ENCODE data around the gene GFRA4.

- TF ChIP-seq CTCF (IDR thresholded peaks at IDR 0.05) (no peak), POLR2A (IDR thresholded peaks at IDR 0.05) (no peak), POLR2AphosphoS5 (IDR thresholded peaks at IDR 0.05; ENCODE audit: insufficient read depth in 1 of 2, low read depth in 1 of 2) (no peak)
Measured at GRCh38 chr20:3661814-3662665, 1.2 kb downstream of the GFRA4 start.

Data from vagina (tissue), 2 donors.